Sigmoid colon (tissue), 7 donors: Measurements from ENCODE around the gene TTC14. TPM values are rescaled to one million over a fixed set of nuclear protein-coding genes. Genes with fewer than 3 reads are reported as not detected.

Source experiments
- DNase-seq: peaks from one replicate; pipeline ENCODE4 v3.0.0-alpha.2; 2019
- H3K27ac ChIP-seq, 4 donors: fragments of 200-600 bp; sonication (generic); one replicate each; pipeline ENCODE4 v1.5.1; 2016 to 2019; ENCODE audit warnings: mild to moderate bottlenecking in 1 of 4
- H3K27me3 ChIP-seq, 3 donors: fragments of 200-600 bp; sonication (generic); one replicate each; pipeline ENCODE4 v1.5.1; 2019; ENCODE audit warnings: mild to moderate bottlenecking in 1 of 3
- H3K36me3 ChIP-seq, 4 donors: fragments of 200-600 bp; sonication (generic); one replicate each; pipeline ENCODE4 v1.5.1; 2016 to 2019
- H3K4me1 ChIP-seq, 4 donors: fragments of 200-600 bp; sonication (generic); one replicate each; pipeline ENCODE4 v1.5.1; 2017 to 2019
- H3K4me3 ChIP-seq, 4 donors: fragments of 200-600 bp; sonication (generic); one replicate each; pipeline ENCODE4 v1.5.1; 2017 to 2019; ENCODE audit warnings: mild to moderate bottlenecking in 2 of 4, moderate library complexity in 1 of 4
- H3K9me3 ChIP-seq, 4 donors: fragments of 200-600 bp in 3 of 4; sonication (generic) in 3 of 4; one replicate each; pipeline versions ENCODE4 v1.5.1 to v1.6.1; 2013 to 2019
- EP300 ChIP-seq, 4 donors: sonication (generic); formaldehyde crosslinking; IDR thresholded peaks; one replicate each; pipeline ENCODE4 v1.6.1; 2017; ENCODE audit warnings: antibody characterized with exemption in 4 of 4
- POLR2A ChIP-seq, 2 donors: fragments of 450-650 bp; IDR thresholded peaks; one replicate each; pipeline ENCODE4 v1.6.1; 2016; ENCODE audit warnings: antibody characterized with exemption in 2 of 2, mild to moderate bottlenecking in 2 of 2, moderate library complexity in 2 of 2
- POLR2AphosphoS5 ChIP-seq, 4 donors: sonication (generic); formaldehyde crosslinking; IDR thresholded peaks; one replicate each; pipeline ENCODE4 v1.6.1; 2017; ENCODE audit warnings: antibody characterized with exemption in 4 of 4
- WGBS, 2 donors: extraction: QIAGEN DNeasy Blood & Tissue Kit; methylation state at CpG; one replicate each; pipeline ENCODE4 v1.1.7; 2013; 5-methylcytosine and 5-hydroxymethylcytosine counted together
- intact Hi-C: fragments of 100-400 bp; cut with DNase I; formaldehyde crosslinking; loops from one replicate; pipeline ENCODE4 v1.15.1; 2023
- polyA plus RNA-seq, 3 donors: library from polyadenylated mRNA; stranded (reverse); fragments of 200-250 nt; gene quantifications; one replicate each; pipeline ENCODE4 v1.2.3, GENCODE V29; 2013
- total RNA-seq, 4 donors: library from RNA; depleted of rRNA; stranded (reverse); fragments of >200 nt; gene quantifications; one replicate each; pipeline ENCODE4 v1.1.0, GENCODE V29; 2016
- TF ChIP-seq, protein P1 (sequence below), 4 experiments: fragments of 450-650 bp in 3 of 4; fragments of 200-600 bp in 1 of 4; IDR thresholded peaks; one replicate each; pipeline ENCODE4 v1.5.1; 2016 to 2019; ENCODE audit warnings: antibody characterized with exemption in 4 of 4, mild to moderate bottlenecking in 3 of 4, moderate library complexity in 2 of 4
- donor health status: healthy with polysubstance abuse.
- donor health status: Bipolar disorder and iron deficiency.
- donor health status: healthy.

TTC14 gene
- total and polyA plus RNA-seq, 7 donors, result 1.2 to 66.2 (median 29.3) TPM

GRCh38 chr3:180624714-180625113, 22.8 kb downstream of the TTC14 start:
- 89 to 90% methylated on average over 2 of the region's 2 CpGs for WGBS, 2 donors
- Histone ChIP-seq H3K27ac (no peak overlapping the region), H3K4me3 (no peak overlapping the region), H3K9me3 (no peaks in the 10 kb centered on the region), H3K36me3 (no peaks in the 10 kb centered on the region), H3K4me1 (no peaks in the 10 kb centered on the region), H3K27me3 (no peaks in the 10 kb centered on the region)
- DNase-seq, result no peak
- intact Hi-C loops, result no loop called here
- TF ChIP-seq, protein P1, sequence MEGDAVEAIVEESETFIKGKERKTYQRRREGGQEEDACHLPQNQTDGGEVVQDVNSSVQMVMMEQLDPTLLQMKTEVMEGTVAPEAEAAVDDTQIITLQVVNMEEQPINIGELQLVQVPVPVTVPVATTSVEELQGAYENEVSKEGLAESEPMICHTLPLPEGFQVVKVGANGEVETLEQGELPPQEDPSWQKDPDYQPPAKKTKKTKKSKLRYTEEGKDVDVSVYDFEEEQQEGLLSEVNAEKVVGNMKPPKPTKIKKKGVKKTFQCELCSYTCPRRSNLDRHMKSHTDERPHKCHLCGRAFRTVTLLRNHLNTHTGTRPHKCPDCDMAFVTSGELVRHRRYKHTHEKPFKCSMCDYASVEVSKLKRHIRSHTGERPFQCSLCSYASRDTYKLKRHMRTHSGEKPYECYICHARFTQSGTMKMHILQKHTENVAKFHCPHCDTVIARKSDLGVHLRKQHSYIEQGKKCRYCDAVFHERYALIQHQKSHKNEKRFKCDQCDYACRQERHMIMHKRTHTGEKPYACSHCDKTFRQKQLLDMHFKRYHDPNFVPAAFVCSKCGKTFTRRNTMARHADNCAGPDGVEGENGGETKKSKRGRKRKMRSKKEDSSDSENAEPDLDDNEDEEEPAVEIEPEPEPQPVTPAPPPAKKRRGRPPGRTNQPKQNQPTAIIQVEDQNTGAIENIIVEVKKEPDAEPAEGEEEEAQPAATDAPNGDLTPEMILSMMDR (IDR thresholded peaks at IDR 0.05), result no peak
- TF ChIP-seq POLR2AphosphoS5 (IDR thresholded peaks at IDR 0.05) (no peak), EP300 (IDR thresholded peaks at IDR 0.05) (no peak), POLR2A (IDR thresholded peaks at IDR 0.05) (no peak)

DNA sequence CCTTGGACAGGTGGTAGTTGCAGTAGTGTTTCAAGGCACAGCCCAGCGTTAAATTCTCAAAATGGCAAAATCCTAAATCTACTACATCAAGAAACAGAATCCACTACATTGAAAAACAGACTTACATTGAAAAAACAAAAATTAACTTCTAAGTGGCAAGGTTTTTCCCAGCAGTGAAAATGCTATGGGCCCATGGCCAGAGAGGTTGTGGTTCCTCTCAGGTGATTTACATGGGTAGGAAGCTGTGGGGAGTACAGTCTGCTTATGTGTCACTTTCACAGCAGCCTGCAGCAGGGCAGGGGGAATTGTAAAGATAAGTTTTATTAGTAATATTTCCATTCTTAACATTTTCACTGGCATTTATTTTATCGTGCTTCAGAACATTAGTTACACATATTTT, 24.9 kb downstream of the TTC14 start:
- WGBS, 2 donors, result 63 to 94% methylated on average over 2 of the region's 2 CpGs
- TF ChIP-seq POLR2AphosphoS5 (IDR thresholded peaks at IDR 0.05), result no peak
- no peak for TF ChIP-seq POLR2A (IDR thresholded peaks at IDR 0.05)
- TF ChIP-seq, protein P1 (IDR thresholded peaks at IDR 0.05), result no peak
- no peak for TF ChIP-seq EP300 (IDR thresholded peaks at IDR 0.05)
- intact Hi-C loops, result no loop called here
- H3K36me3 ChIP-seq, result no peaks in the 10 kb centered on the region
- no peak overlapping the region for H3K27ac ChIP-seq
- no peaks in the 10 kb centered on the region for H3K9me3 ChIP-seq
- H3K4me1 ChIP-seq, result no peaks in the 10 kb centered on the region
- no peak for DNase-seq
- H3K4me3 ChIP-seq, result no peak overlapping the region
- no peaks in the 10 kb centered on the region for H3K27me3 ChIP-seq

DNA sequence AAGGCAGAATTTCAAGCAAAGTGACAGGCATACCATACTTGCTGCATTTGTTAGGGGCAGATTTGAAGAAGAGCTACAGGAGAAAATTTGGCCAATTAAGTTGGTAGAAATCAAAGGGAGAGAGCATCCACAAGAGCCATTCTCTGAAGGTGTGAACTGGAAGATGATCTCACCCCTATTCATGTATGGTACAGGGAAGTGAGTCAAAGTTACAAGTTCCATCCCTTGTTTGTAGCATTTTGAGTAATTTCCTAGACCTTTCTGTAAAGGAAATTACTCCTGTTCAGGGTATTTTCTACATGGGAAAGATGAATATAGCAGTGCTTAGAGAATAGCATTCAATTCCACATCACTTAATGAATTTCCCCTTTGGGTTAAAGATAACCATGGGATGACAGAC, 28.4 kb downstream of the TTC14 start:
- Histone ChIP-seq H3K4me3 (no peak overlapping the region), H3K36me3 (no peaks in the 10 kb centered on the region), H3K27me3 (no peaks in the 10 kb centered on the region), H3K9me3 (no peaks in the 10 kb centered on the region), H3K4me1 (no peaks in the 10 kb centered on the region), H3K27ac (no peak overlapping the region)
- intact Hi-C loops, result no loop called here
- DNase-seq, result no peak
- no peak for TF ChIP-seq POLR2AphosphoS5 (IDR thresholded peaks at IDR 0.05)
- TF ChIP-seq POLR2A (IDR thresholded peaks at IDR 0.05), result no peak
- TF ChIP-seq EP300 (IDR thresholded peaks at IDR 0.05), result no peak
- TF ChIP-seq, protein P1 (IDR thresholded peaks at IDR 0.05), result no peak

- WGBS, 2 donors, result 92 to 93% methylated on average over 3 of the region's 3 CpGs
- H3K4me3 ChIP-seq, result no peak overlapping the region
- intact Hi-C loops, result no loop called here
- DNase-seq, result no peak
- no peak overlapping the region for H3K27ac ChIP-seq
- H3K27me3 ChIP-seq, result no peaks in the 10 kb centered on the region
- H3K4me1 ChIP-seq, result no peaks in the 10 kb centered on the region
- no peaks in the 10 kb centered on the region for H3K36me3 ChIP-seq
- TF ChIP-seq POLR2A (IDR thresholded peaks at IDR 0.05) (no peak), EP300 (IDR thresholded peaks at IDR 0.05) (no peak), POLR2AphosphoS5 (IDR thresholded peaks at IDR 0.05) (no peak)
- TF ChIP-seq, protein P1 (IDR thresholded peaks at IDR 0.05), result no peak
- H3K9me3 ChIP-seq, result no peaks in the 10 kb centered on the region
These were observed 29.4 kb downstream of the TTC14 start for GRCh38 chr3:180631317-180631716.

GRCh38 chr3:180633722-180634121, 31.8 kb downstream of the TTC14 start:
- intact Hi-C loops, result no loop called here
- 19 to 20% methylated on average over 2 of the region's 2 CpGs for WGBS, 2 donors

More at GRCh38 chr3:180633722-180634121, 31.8 kb downstream of the TTC14 start:
- Histone ChIP-seq H3K4me1 (no peaks in the 10 kb centered on the region), H3K36me3 (no peaks in the 10 kb centered on the region), H3K4me3 (no peak overlapping the region), H3K9me3 (no peaks in the 10 kb centered on the region), H3K27ac (no peak overlapping the region), H3K27me3 (no peaks in the 10 kb centered on the region)
- no peak for DNase-seq
- TF ChIP-seq EP300 (IDR thresholded peaks at IDR 0.05), result no peak
- no peak for TF ChIP-seq POLR2A (IDR thresholded peaks at IDR 0.05)
- TF ChIP-seq POLR2AphosphoS5 (IDR thresholded peaks at IDR 0.05), result no peak
- TF ChIP-seq, protein P1 (IDR thresholded peaks at IDR 0.05), result no peak
